Keratinocyte (primary cell): Measurements from ENCODE around the gene STX8. TPM values are rescaled to one million over a fixed set of nuclear protein-coding genes. Genes with fewer than 3 reads are reported as not detected.
"Not testable (repeated sequence)": the region's sequence is repeated elsewhere in the genome, so short reads cannot be mapped to it uniquely, and the experiment has no call there.

ENCODE experiments used
- DNase-seq: peaks from one replicate; pipeline ENCODE4 v3.0.0-alpha.2; 2011; ENCODE audit warnings: low read depth, missing footprints, low spot score
- FAIRE-seq: peaks from 2 replicates; lab custom pipeline; 2011; peaks lifted over from hg19 to GRCh38; lab: Jason Lieb, UNC
- H2AFZ ChIP-seq: 2 replicates; pipeline ENCODE4 v1.6.0; 2012; ENCODE audit warnings: low read length, control low read depth, inconsistent platforms; ENCODE audit not compliant: control insufficient read depth
- H3K27ac ChIP-seq: 2 replicates; pipeline ENCODE4 v1.5.1; 2011; ENCODE audit warnings: low read length; ENCODE audit not compliant: control insufficient read depth, insufficient read depth
- H3K27me3 ChIP-seq: 3 replicates; pipeline ENCODE4 v1.6.0; 2011; ENCODE audit warnings: low read length; ENCODE audit not compliant: control insufficient read depth, insufficient read depth; ENCODE audit errors: extremely low read depth
- H3K36me3 ChIP-seq, 2 experiments: 2 replicates in 1 of 2; 3 replicates in 1 of 2; pipeline ENCODE4 v1.5.1; 2011; ENCODE audit warnings: low read length in 2 of 2, mild to moderate bottlenecking in 1 of 2; ENCODE audit not compliant: control insufficient read depth in 2 of 2, insufficient read depth in 2 of 2; ENCODE audit errors: extremely low read depth in 1 of 2
- H3K4me1 ChIP-seq: 3 replicates; pipeline ENCODE4 v1.5.1; 2011; ENCODE audit warnings: low read length; ENCODE audit not compliant: control insufficient read depth, insufficient read depth; ENCODE audit errors: extremely low read depth
- H3K4me2 ChIP-seq: 3 replicates; pipeline ENCODE4 v1.6.0; 2011; ENCODE audit warnings: low read depth, low read length; ENCODE audit not compliant: control insufficient read depth, insufficient read depth; ENCODE audit errors: extremely low read depth
- H3K4me3 ChIP-seq, 3 experiments: fragments of 200-600 bp in 1 of 3; sonication (generic) in 1 of 3; 2 replicates in 2 of 3; 3 replicates in 1 of 3; pipeline ENCODE4 v1.5.1; 2011 to 2016; ENCODE audit warnings: low read length in 3 of 3, mild to moderate bottlenecking in 3 of 3, control low read depth in 2 of 3, inconsistent platforms in 1 of 3, low read depth in 1 of 3, mixed read lengths in 1 of 3, mixed run types in 1 of 3, moderate library complexity in 1 of 3; ENCODE audit not compliant: control insufficient read depth in 2 of 3, insufficient read depth in 2 of 3; ENCODE audit errors: extremely low read depth in 1 of 3
- H3K79me2 ChIP-seq: 2 replicates; pipeline ENCODE4 v1.6.0; 2012; ENCODE audit warnings: low read length; ENCODE audit not compliant: control insufficient read depth, insufficient read depth
- H3K9ac ChIP-seq: 3 replicates; pipeline ENCODE4 v1.6.0; 2011; ENCODE audit warnings: low read length; ENCODE audit not compliant: control insufficient read depth, insufficient read depth; ENCODE audit errors: extremely low read depth
- H3K9me1 ChIP-seq: 3 replicates; pipeline ENCODE4 v1.6.0; 2011; ENCODE audit warnings: low read length; ENCODE audit not compliant: control insufficient read depth, insufficient read depth; ENCODE audit errors: extremely low read depth
- H3K9me3 ChIP-seq: 2 replicates; pipeline ENCODE4 v1.5.1; 2012; ENCODE audit warnings: low read depth, low read length; ENCODE audit not compliant: control insufficient read depth
- H4K20me1 ChIP-seq: 3 replicates; pipeline ENCODE4 v1.6.0; 2011; ENCODE audit warnings: low read length; ENCODE audit not compliant: control insufficient read depth, insufficient read depth; ENCODE audit errors: extremely low read depth
- CTCF ChIP-seq, 3 experiments: IDR thresholded peaks in 1 of 3; conservative IDR thresholded peaks in 1 of 3; optimal IDR thresholded peaks in 1 of 3; 2 replicates in 2 of 3; 3 replicates in 1 of 3; pipeline versions ENCODE3 to v1.5.1; 2011; ENCODE audit warnings: low read length in 3 of 3, mild to moderate bottlenecking in 3 of 3, moderate library complexity in 2 of 3, control low read depth in 1 of 3, inconsistent platforms in 1 of 3; ENCODE audit not compliant: insufficient read depth in 2 of 3; ENCODE audit errors: extremely low read depth in 1 of 3
- EZH2 ChIP-seq: IDR thresholded peaks from one replicate; pipeline ENCODE4 v1.6.1; 2012; ENCODE audit warnings: inconsistent platforms, mild to moderate bottlenecking, low read length, moderate library complexity
- dilution Hi-C: fragments of 300-500 bp; cut with MboI; formaldehyde crosslinking; loops from one replicate; pipeline ENCODE4 v1.7.0; 2020; ENCODE audit warnings: low sequenced_read_pairs; ENCODE audit not compliant: extremely low pct_ligation_motif_present
- polyA plus RNA-seq, 5 experiments: library from polyadenylated mRNA; depleted of rRNA in 3 of 5; stranded (reverse) in 3 of 5; stranded (forward) in 1 of 5; unstranded in 1 of 5; fragments of >200 nt; gene quantifications; 1 replicate in 1 of 5; 2 replicates in 3 of 5; 3 replicates in 1 of 5; pipeline versions ENCODE4 v1.2.1 to v1.2.3, GENCODE V29; 2011 to 2012; ENCODE audit warnings: missing spikeins in 2 of 5, low read depth in 1 of 5, low replicate concordance in 1 of 5

STX8 gene
- polyA plus RNA-seq, 1 donor (not counting 4 experiments of a cell fraction or from before 2014, with no cell fraction given), result 90.3 TPM

- Histone ChIP-seq H3K4me1 (no peaks in the 10 kb centered on the region), H3K27ac (no peak overlapping the region), H3K4me3 (no peak overlapping the region), H3K36me3 (no peaks in the 10 kb centered on the region), H3K79me2 (no peaks in the 10 kb centered on the region), H2AFZ (no peak overlapping the region), H3K27me3 (no peaks in the 10 kb centered on the region), H4K20me1 (no peaks in the 10 kb centered on the region), H3K4me2 (no peak overlapping the region), H3K9me3 (no peaks in the 10 kb centered on the region), H3K9me1 (no peaks in the 10 kb centered on the region), H3K9ac (no peak overlapping the region)
- DNase-seq, result no peak
- dilution Hi-C loops, result no loop called here
- TF ChIP-seq CTCF (optimal IDR thresholded peaks at IDR 0.05 in 1 of 3, IDR thresholded peaks at IDR 0.05 in 1 of 3, conservative IDR thresholded peaks at IDR 0.05 in 1 of 3; ENCODE audit: extremely low read depth in 1 of 3, insufficient read depth in 2 of 3, low read length in 3 of 3) (no peak), EZH2 (no peak)
- no peak for FAIRE-seq
These were observed 23.0 kb upstream of the STX8 start for GRCh38 chr17:9598661-9599060.

GRCh38 chr17:9597638-9598037 is 22.0 kb upstream of the STX8 start:
- DNase-seq, H3K9me3 ChIP-seq, H3K27me3 ChIP-seq, H2AFZ ChIP-seq, H3K9ac ChIP-seq, H3K27ac ChIP-seq, H3K4me2 ChIP-seq, FAIRE-seq, H3K4me1 ChIP-seq, H3K4me3 ChIP-seq, H3K36me3 ChIP-seq, H4K20me1 ChIP-seq, H3K9me1 ChIP-seq, H3K79me2 ChIP-seq, dilution Hi-C loops: not testable (repeated sequence)

GRCh38 chr17:9594065-9594464 is 18.4 kb upstream of the STX8 start:
- Histone ChIP-seq H4K20me1 (no peaks in the 10 kb centered on the region), H3K36me3 (no peaks in the 10 kb centered on the region), H3K9me1 (no peaks in the 10 kb centered on the region), H3K4me2 (no peak overlapping the region), H3K27me3 (no peaks in the 10 kb centered on the region), H2AFZ (no peak overlapping the region), H3K4me1 (no peaks in the 10 kb centered on the region), H3K9ac (no peak overlapping the region), H3K79me2 (no peaks in the 10 kb centered on the region), H3K27ac (no peak overlapping the region), H3K4me3 (no peak overlapping the region), H3K9me3 (no peaks in the 10 kb centered on the region)
- FAIRE-seq, result no peak
- TF ChIP-seq EZH2 (no peak), CTCF (optimal IDR thresholded peaks at IDR 0.05 in 1 of 3, IDR thresholded peaks at IDR 0.05 in 1 of 3, conservative IDR thresholded peaks at IDR 0.05 in 1 of 3; ENCODE audit: extremely low read depth in 1 of 3, insufficient read depth in 2 of 3, low read length in 3 of 3) (no peak)
- dilution Hi-C loops, result no loop called here
- no peak for DNase-seq
